IMR-90 (cell line): Measurements from ENCODE around the gene ARMCX1. TPM values are rescaled to one million over a fixed set of nuclear protein-coding genes. Genes with fewer than 3 reads are reported as not detected.

Experiments
- ATAC-seq: fragments of 200-7000 bp; cut with Tn5 transposase; 2 replicates; pipeline ENCODE4 v1.9.1; 2020; ENCODE audit warnings: low read depth, mild to moderate bottlenecking, moderate library complexity
- BruUV-seq: library from RNA; stranded (reverse); fragments of 400-500 nt; replicated peaks from 2 replicates; lab custom pipeline; 2021; lab: Mats Ljungman, UMichigan
- CTCF ChIA-PET: fragments of 300-600 bp; formaldehyde crosslinking; extraction: SDS; loops from one replicate; lab custom pipeline; 2021; ENCODE audit warnings: antibody characterized with exemption; lab: Yijun Ruan, JAX
- POLR2A ChIA-PET: fragments of 300-600 bp; sonication (Branson Sonifier 250); formaldehyde crosslinking; loops from one replicate; lab custom pipeline; 2022; ENCODE audit warnings: antibody characterized with exemption; ENCODE audit not compliant: unreplicated experiment; lab: Charles Lee
- DNase-seq: peaks from one replicate; pipeline ENCODE4 v3.0.0; 2013
- H2AFZ ChIP-seq: replicated peaks from 2 replicates; pipeline ENCODE3; 2013; ENCODE audit warnings: low read length, mild to moderate bottlenecking; ENCODE audit not compliant: poor library complexity
- H2AK5ac ChIP-seq: 2 replicates; pipeline ENCODE4 v1.6.1; 2013; ENCODE audit warnings: low read depth, low read length, inconsistent platforms
- H2AK9ac ChIP-seq: replicated peaks from 2 replicates; pipeline ENCODE3; 2013; ENCODE audit warnings: mild to moderate bottlenecking, low read depth, low read length, moderate library complexity; ENCODE audit not compliant: poor library complexity
- H2BK120ac ChIP-seq: 2 replicates; pipeline ENCODE4 v1.6.1; 2013; ENCODE audit warnings: low read depth, low read length, inconsistent platforms
- H2BK15ac ChIP-seq: 3 replicates; pipeline ENCODE4 v1.6.1; 2013; ENCODE audit warnings: low read depth, low read length, inconsistent platforms
- H2BK20ac ChIP-seq: 2 replicates; pipeline ENCODE4 v1.6.1; 2013; ENCODE audit warnings: low read depth, mild to moderate bottlenecking, inconsistent platforms, low read length, moderate library complexity
- H2BK5ac ChIP-seq: 2 replicates; pipeline ENCODE4 v1.6.1; 2013; ENCODE audit warnings: mild to moderate bottlenecking, low read depth, low read length, inconsistent platforms; ENCODE audit not compliant: poor library complexity, severe bottlenecking
- H3K14ac ChIP-seq: replicated peaks from 2 replicates; pipeline ENCODE4 v1.6.1; 2013; ENCODE audit warnings: low read depth, low read length, inconsistent platforms
- H3K18ac ChIP-seq: 2 replicates; pipeline ENCODE4 v1.6.1; 2013; ENCODE audit warnings: low read depth, low read length, control low read depth
- H3K23ac ChIP-seq: 2 replicates; pipeline ENCODE4 v1.6.1; 2013; ENCODE audit warnings: low read depth, low read length, inconsistent platforms
- H3K27ac ChIP-seq: 2 replicates; pipeline ENCODE4 v1.5.1; 2013; ENCODE audit warnings: mild to moderate bottlenecking, control low read depth, low read length; ENCODE audit not compliant: insufficient read depth
- H3K27me3 ChIP-seq: 2 replicates; pipeline ENCODE4 v1.6.1; 2013; ENCODE audit warnings: low read length; ENCODE audit not compliant: control insufficient read depth, insufficient read depth
- H3K36me3 ChIP-seq: 2 replicates; pipeline ENCODE4 v1.6.1; 2013; ENCODE audit warnings: low read length, mixed read lengths; ENCODE audit not compliant: control insufficient read depth, insufficient read depth
- H3K4ac ChIP-seq: 2 replicates; pipeline ENCODE4 v1.6.1; 2013; ENCODE audit warnings: low read depth, low read length, inconsistent platforms
- H3K4me1 ChIP-seq: 2 replicates; pipeline ENCODE4 v1.6.1; 2013; ENCODE audit warnings: low read length, mixed read lengths; ENCODE audit not compliant: control insufficient read depth, insufficient read depth
- H3K4me2 ChIP-seq: 2 replicates; pipeline ENCODE4 v1.6.1; 2013; ENCODE audit warnings: low read depth, mild to moderate bottlenecking, control low read depth, low read length, moderate library complexity
- H3K4me3 ChIP-seq: 2 replicates; pipeline ENCODE4 v1.5.1; 2013; ENCODE audit warnings: low read depth, mild to moderate bottlenecking, control low read depth, low read length, moderate library complexity; ENCODE audit not compliant: insufficient read depth
- H3K56ac ChIP-seq: 2 replicates; pipeline ENCODE4 v1.6.1; 2013; ENCODE audit warnings: low read length, inconsistent platforms; ENCODE audit not compliant: insufficient read depth; ENCODE audit errors: extremely low read depth
- H3K79me1 ChIP-seq, 2 experiments: 2 replicates each; pipeline ENCODE4 v1.6.1; 2013; ENCODE audit warnings: low read length in 2 of 2, inconsistent platforms in 1 of 2, low read depth in 1 of 2
- H3K9ac ChIP-seq: 2 replicates; pipeline ENCODE4 v1.6.1; 2013; ENCODE audit warnings: low read depth, low read length, control low read depth
- H3K9me1 ChIP-seq: 2 replicates; pipeline ENCODE4 v1.6.1; 2013; ENCODE audit warnings: low read length, inconsistent platforms; ENCODE audit not compliant: insufficient read depth
- H3K9me3 ChIP-seq: 2 replicates; pipeline ENCODE4 v1.6.1; 2013; ENCODE audit warnings: low read length; ENCODE audit not compliant: control insufficient read depth, insufficient read depth
- H4K20me1 ChIP-seq: 2 replicates; pipeline ENCODE4 v1.6.1; 2013; ENCODE audit warnings: low read length, inconsistent platforms; ENCODE audit not compliant: insufficient read depth
- H4K5ac ChIP-seq: 2 replicates; pipeline ENCODE4 v1.6.1; 2013; ENCODE audit warnings: mild to moderate bottlenecking, low read depth, low read length, control low read depth
- H4K8ac ChIP-seq, 2 experiments: 2 replicates each; pipeline ENCODE4 v1.6.1; 2013; ENCODE audit warnings: low read depth in 2 of 2, low read length in 2 of 2, control low read depth in 1 of 2, inconsistent platforms in 1 of 2
- H4K91ac ChIP-seq: 2 replicates; pipeline ENCODE4 v1.6.1; 2013; ENCODE audit warnings: low read depth, low read length, inconsistent platforms; ENCODE audit not compliant: insufficient read depth
- CEBPB ChIP-seq: IDR thresholded peaks from 2 replicates; pipeline ENCODE4 v1.6.1; 2012; ENCODE audit warnings: low read depth, low read length, improper control_type of control experiment
- CTCF ChIP-seq: conservative IDR thresholded peaks from 2 replicates; pipeline ENCODE4 v1.5.1; 2012; ENCODE audit warnings: mild to moderate bottlenecking, low read depth, low read length, improper control_type of control experiment
- ELK1 ChIP-seq: fragments of 150-350 bp; IDR thresholded peaks from 2 replicates; pipeline ENCODE4 v1.6.1; 2016; ENCODE audit warnings: low read depth, mild to moderate bottlenecking, low read length, moderate library complexity, borderline replicate concordance
- NFE2L2 ChIP-seq: fragments of 150-350 bp; IDR thresholded peaks from 2 replicates; pipeline ENCODE4 v1.6.1; 2016; ENCODE audit warnings: low read depth, mild to moderate bottlenecking, low read length
- RAD21 ChIP-seq: IDR thresholded peaks from 2 replicates; pipeline ENCODE4 v1.6.1; 2012; ENCODE audit warnings: low read length, improper control_type of control experiment
- RCOR1 ChIP-seq: IDR thresholded peaks from 2 replicates; pipeline ENCODE4 v1.6.1; 2012; ENCODE audit warnings: mild to moderate bottlenecking, low read length, improper control_type of control experiment; ENCODE audit not compliant: insufficient replicate concordance
- RFX5 ChIP-seq: IDR thresholded peaks from 2 replicates; pipeline ENCODE4 v1.8.0; 2012; ENCODE audit warnings: low read depth, mild to moderate bottlenecking, low read length, moderate library complexity
- SMC3 ChIP-seq: fragments of 150-350 bp; IDR thresholded peaks from 2 replicates; pipeline ENCODE4 v1.6.1; 2016; ENCODE audit warnings: low read depth, mild to moderate bottlenecking, antibody characterized with exemption, low read length, moderate library complexity
- WGBS, 2 experiments: methylation state at CpG; one replicate each; pipeline versions ENCODE4 v1.1.5 to v1.1.7; 2013; ENCODE audit warnings: missing lambda C conversion rate in 2 of 2; ENCODE audit not compliant: insufficient read length in 1 of 2; ENCODE audit errors: extremely low coverage in 2 of 2; 5-methylcytosine and 5-hydroxymethylcytosine counted together
- dilution Hi-C: fragments of 300-500 bp; cut with HindIII; formaldehyde crosslinking; loops from one replicate; pipeline ENCODE4 v1.14.3; 2018; ENCODE audit warnings: low sequenced_read_pairs; ENCODE audit not compliant: unreplicated experiment
- in situ Hi-C: fragments of 300-500 bp; cut with MboI; formaldehyde crosslinking; loops from 3 replicates; pipeline ENCODE4 v1.14.3; 2019; ENCODE audit warnings: low sequenced_read_pairs, inconsistent platforms, mixed read lengths
- intact Hi-C: fragments of 100-400 bp; cut with micrococcal nuclease; formaldehyde crosslinking; loops from 2 replicates; pipeline ENCODE4 v1.10.0; 2022
- polyA plus RNA-seq, 3 experiments: library from polyadenylated mRNA; depleted of rRNA; stranded (reverse); fragments of >200 nt; gene quantifications; 2 replicates each; pipeline ENCODE4 v1.2.3, GENCODE V29; 2012; ENCODE audit warnings: low replicate concordance in 1 of 3
- total RNA-seq: library from RNA; depleted of rRNA; stranded (reverse); fragments of >200 nt; gene quantifications from 2 replicates; pipeline ENCODE4 v1.2.3, GENCODE V29; 2012

Gene ARMCX1
- total and polyA plus RNA-seq, 2 of the 4 experiments (the other 2 are of a cell fraction): 14.2 to 22.9 TPM

GRCh38 chrX:101530944-101531343 is 19.4 kb upstream of the ARMCX1 start:
- Histone ChIP-seq H3K27me3 (no peaks in the 10 kb centered on the region), H3K4me2 (no peak overlapping the region), H4K20me1 (no peaks in the 10 kb centered on the region), H3K14ac (no peak overlapping the region), H2AFZ (no peak overlapping the region), H2BK15ac (no peak overlapping the region), H3K4ac (no peak overlapping the region), H2AK5ac (no peak overlapping the region), H3K9ac (no peak overlapping the region), H4K91ac (no peak overlapping the region), H3K56ac (no peak overlapping the region), H3K9me3 (no peaks in the 10 kb centered on the region), H4K8ac (no peak overlapping the region), H3K18ac (no peak overlapping the region), H2BK120ac (no peak overlapping the region), H3K4me1 (no peaks in the 10 kb centered on the region), H3K27ac (no peak overlapping the region), H3K36me3 (no peaks in the 10 kb centered on the region), H2BK20ac (no peak overlapping the region), H4K5ac (no peak overlapping the region), H2AK9ac (no peak overlapping the region), H3K79me1 (no peaks in the 10 kb centered on the region), H3K23ac (no peak overlapping the region), H3K4me3 (no peak overlapping the region), H3K9me1 (no peaks in the 10 kb centered on the region), H2BK5ac (no peak overlapping the region)
- dilution Hi-C loops: no loop called here
- 52% methylated on average over 2 of the region's 2 CpGs; no CpG with 5 or more reads in 1 of the 2 experiments for WGBS, 2 experiments
- intact Hi-C loops: no loop called here
- TF ChIP-seq CEBPB: no peak
- TF ChIP-seq SMC3: no peak
- no peak for TF ChIP-seq ELK1
- TF ChIP-seq NFE2L2: no peak
- TF ChIP-seq RAD21: no peak
- no peak for TF ChIP-seq CTCF
- TF ChIP-seq RFX5: no peak
- TF ChIP-seq RCOR1: no peak
- in situ Hi-C loops: no loop called here
- no TSS peak for BruUV-seq
- ATAC-seq (no peak), DNase-seq (no peak)
- ChIA-PET POLR2A (no interaction called here), CTCF (no interaction called here)
